Right lobe of liver (tissue), 4 donors: Measurements from ENCODE around the gene IL1RAP.

ENCODE experiments used
- POLR2A ChIP-seq: fragments of 450-650 bp; IDR thresholded peaks from one replicate; pipeline ENCODE4 v1.6.1; 2017; ENCODE audit warnings: antibody characterized with exemption, mild to moderate bottlenecking
- TF ChIP-seq, protein P1 (sequence below), 4 donors: fragments of 200-600 bp in 3 of 4; fragments of 450-650 bp in 1 of 4; IDR thresholded peaks; one replicate each; pipeline versions ENCODE4 v1.5.1 to v1.8.0; 2016 to 2022; ENCODE audit warnings: antibody characterized with exemption in 4 of 4, mild to moderate bottlenecking in 2 of 4
- donor health status: DM: no; HTN: no; CAD: no.
- donor health status: DM: no; HTN: no; CAD: no.
- donor health status: DM: no; HTN: yes; CAD: no.

DNA sequence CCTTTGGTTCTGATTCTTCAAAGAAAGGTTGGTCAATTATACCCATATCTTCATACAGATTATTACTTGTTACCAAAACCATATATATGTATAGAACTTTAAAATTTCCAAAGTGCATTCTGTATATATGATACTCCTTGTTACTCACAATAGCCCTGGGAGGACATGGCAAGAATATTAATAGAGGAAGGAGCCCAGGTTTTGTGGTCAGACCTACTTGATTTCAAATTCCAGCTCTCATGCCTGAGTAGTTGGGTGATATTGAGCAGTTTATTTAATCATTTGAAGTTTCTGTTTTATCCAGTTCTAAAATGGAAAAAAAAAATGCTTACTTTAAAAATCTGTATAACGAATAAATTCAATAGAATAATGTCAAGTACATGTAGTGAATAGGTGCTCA is 2.5 kb downstream of the IL1RAP start:
- TF ChIP-seq, protein P1, sequence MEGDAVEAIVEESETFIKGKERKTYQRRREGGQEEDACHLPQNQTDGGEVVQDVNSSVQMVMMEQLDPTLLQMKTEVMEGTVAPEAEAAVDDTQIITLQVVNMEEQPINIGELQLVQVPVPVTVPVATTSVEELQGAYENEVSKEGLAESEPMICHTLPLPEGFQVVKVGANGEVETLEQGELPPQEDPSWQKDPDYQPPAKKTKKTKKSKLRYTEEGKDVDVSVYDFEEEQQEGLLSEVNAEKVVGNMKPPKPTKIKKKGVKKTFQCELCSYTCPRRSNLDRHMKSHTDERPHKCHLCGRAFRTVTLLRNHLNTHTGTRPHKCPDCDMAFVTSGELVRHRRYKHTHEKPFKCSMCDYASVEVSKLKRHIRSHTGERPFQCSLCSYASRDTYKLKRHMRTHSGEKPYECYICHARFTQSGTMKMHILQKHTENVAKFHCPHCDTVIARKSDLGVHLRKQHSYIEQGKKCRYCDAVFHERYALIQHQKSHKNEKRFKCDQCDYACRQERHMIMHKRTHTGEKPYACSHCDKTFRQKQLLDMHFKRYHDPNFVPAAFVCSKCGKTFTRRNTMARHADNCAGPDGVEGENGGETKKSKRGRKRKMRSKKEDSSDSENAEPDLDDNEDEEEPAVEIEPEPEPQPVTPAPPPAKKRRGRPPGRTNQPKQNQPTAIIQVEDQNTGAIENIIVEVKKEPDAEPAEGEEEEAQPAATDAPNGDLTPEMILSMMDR (IDR thresholded peaks at IDR 0.05) = no peak
- no peak for TF ChIP-seq POLR2A
